NCI-H1436 treated with DMSO at 0.1 percent for 48 hours (cell line): ENCODE data around the gene CYTIP.

Experiments
- DNase-seq: peaks from one replicate; lab custom pipeline; 2025; lab: John Stamatoyannopoulos, UW

CYTIP gene

DNA sequence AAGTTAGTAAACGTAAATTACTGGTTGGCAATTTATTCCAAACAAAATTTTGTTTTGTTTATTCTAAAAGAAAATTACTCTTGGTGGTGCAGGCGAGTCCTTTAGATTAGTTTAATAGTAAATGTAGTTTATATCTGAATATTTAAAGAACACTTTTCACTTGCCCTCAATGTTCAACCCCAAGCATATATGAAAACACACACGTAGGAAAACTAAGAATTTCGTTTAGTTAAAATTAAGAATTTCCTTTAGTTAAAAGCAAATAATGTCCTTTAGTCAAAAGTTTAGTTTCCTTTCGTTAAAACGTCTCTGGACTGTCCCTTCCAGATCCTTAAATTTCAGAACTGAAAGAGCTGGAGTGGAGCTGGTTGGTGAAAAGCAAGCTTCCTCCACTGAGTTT lies 19.1 kb upstream of the CYTIP start:
- no peak for DNase-seq

GRCh38 chr2:157460897-157461296 lies 17.0 kb upstream of the CYTIP start:
- no peak for DNase-seq

- DNase-seq, result no peak
These were observed 16.5 kb upstream of the CYTIP start for GRCh38 chr2:157460384-157460837.

DNA sequence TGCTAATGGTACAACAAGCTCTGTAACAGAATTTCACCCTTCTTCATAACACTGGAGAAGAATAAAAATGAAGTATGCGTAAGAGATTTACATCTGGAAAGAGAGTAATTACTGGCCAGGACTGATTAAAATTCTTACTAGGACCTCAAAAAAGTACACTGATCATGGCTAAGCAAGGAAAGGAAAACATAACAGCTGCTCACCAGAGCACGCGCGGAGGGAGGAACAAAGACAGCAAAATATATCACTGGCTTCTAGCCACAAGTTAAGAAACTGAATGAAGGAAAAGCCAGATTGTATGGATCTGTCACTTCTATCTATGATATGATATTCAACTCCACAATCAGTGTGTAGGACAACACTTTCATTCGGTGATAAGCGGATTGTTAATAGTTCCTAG lies 15.6 kb upstream of the CYTIP start:
- no peak for DNase-seq

DNA sequence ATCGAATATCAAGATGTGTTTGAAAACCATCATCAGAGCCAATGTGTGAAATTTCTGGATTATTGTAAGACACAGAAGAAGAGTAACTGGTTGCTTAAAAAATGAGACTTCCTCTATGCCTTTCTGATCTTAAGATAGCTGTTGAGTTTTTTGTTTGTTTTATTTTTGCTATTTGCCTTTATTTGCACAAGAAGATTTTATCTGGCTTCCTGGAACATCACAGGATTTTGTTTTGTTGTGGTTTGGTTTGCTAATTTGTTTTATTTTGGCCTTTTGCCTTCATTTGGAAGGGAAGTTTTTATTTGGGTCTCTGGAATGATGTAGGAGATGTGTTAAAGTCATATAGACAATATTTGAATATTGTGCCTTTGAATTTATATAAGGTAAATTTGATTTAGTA lies 3.9 kb upstream of the CYTIP start:
- DNase-seq, result no peak

GRCh38 chr2:157447031-157447430 lies 3.1 kb upstream of the CYTIP start:
- DNase-seq, result no peak

GRCh38 chr2:157444641-157445040 lies 752 bp upstream of the CYTIP start:
- DNase-seq, result no peak

- no peak for DNase-seq
These were observed 799 bp downstream of the CYTIP start for GRCh38 chr2:157443090-157443489.

- DNase-seq, result no peak
These were observed 1.3 kb downstream of the CYTIP start for GRCh38 chr2:157442636-157443035.

GRCh38 chr2:157442191-157442590 lies 1.7 kb downstream of the CYTIP start:
- no peak for DNase-seq

DNA sequence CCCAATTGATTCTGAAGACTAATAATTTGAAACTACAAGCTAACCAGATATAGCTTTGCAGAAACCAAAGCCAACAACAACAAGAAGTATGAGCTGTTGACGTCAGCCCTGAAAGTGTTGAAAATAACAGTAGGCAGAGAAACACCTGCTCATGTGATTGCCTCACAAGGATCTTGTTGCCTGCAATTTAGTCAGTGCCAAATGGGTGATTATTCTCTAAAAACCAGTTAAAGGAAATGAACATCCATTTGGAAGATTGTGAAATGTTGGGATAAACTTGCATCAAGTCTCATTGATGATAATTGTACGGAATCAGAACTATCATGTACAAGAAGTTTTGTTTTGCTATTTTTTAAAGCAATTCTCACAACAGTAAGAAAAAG lies 2.8 kb downstream of the CYTIP start:
- no peak for DNase-seq

DNA sequence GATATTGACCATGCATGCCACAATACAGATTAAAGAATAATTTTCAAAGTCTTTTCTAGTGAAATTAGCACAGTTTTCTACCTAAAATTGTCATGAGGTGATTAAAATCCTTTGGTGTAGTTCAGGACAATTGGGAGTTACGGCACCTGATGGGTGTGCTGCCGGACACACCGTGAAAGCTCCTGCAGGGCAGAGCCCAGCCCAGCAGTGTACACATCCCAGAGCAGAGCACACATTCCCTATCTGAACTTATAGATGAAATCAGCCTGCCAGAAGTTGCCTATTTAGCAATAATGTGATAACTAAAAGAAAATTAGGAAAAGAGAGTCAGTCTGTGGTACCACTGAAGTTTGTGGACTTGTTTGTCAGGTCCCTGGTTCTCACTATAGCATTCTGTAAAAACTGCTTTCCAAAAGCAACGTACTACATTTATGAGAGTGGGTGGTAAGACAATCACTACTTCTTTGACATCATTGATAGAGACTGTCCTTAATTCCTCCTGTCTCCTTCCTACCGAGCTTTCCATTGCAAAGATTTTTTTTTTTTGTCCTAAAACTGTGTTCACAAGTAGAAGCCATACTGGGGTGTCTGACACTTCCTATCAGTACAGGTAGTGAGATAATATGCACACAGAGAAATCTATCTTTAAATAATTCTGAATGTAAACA lies 3.4 kb downstream of the CYTIP start:
- DNase-seq, result no peak

- DNase-seq, result no peak
These were observed 4.1 kb downstream of the CYTIP start for GRCh38 chr2:157439824-157440186.

DNA sequence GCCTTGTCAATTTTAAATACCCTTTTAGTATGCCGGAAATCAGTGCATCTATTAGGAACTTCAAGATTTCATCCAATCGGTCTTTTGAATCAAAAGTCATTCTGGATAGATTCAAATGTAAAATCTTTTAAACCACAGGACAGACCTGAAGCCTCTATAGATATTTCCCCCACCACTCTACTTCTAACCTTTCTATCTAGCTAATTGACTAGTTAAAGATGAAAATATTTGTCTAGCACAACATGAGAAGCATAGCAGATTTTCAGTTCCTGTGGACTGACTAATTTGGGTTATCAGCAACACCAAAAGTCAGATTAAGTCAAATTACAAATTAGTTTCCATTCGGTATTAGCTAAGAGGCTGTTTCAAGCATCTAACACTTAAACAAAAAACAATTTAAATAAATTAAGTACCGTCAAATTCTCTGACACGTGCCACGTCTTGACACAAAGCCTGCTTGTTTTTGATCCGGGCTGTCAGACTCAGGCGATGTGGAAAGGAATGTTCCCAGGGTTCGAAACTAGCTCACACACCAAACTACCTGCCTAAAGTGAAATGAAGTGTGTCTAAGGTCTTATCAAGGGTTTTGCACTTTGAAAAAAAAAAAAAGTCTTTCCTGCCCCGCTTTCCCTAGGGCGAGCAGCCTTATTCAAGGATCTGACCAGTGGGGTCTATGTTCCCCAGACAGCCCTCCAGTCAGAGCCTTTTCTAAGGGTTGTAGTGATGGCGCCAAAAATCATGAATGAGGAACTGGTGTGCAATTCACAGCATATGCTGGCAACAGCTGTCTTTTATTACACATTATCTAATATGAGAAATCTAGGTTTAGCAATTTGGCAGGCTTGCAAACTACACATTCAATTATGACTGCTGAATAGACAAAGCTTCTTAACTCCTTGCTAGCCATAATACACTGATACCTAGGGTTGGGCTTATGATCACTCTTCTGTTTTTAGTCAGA lies 4.7 kb downstream of the CYTIP start:
- DNase-seq, result no peak

DNA sequence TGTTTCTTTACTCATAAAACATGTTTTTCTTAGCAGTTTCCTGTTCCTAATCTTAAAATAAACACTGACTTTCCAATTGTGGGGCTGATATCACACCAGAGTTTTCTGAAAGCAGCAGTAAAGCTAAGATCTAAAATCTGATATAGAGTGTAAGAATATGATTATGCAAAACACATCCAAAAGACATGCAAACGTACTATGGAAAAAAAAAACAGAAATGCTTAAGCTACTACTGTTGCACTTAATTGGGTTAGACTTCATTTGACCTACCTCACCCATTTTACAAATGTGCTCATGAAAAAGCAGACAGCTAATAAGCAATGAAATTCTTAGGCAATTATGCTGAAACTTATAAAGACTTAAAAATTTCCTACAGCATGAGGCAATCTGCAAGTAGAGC lies 10.5 kb downstream of the CYTIP start:
- DNase-seq, result no peak

DNA sequence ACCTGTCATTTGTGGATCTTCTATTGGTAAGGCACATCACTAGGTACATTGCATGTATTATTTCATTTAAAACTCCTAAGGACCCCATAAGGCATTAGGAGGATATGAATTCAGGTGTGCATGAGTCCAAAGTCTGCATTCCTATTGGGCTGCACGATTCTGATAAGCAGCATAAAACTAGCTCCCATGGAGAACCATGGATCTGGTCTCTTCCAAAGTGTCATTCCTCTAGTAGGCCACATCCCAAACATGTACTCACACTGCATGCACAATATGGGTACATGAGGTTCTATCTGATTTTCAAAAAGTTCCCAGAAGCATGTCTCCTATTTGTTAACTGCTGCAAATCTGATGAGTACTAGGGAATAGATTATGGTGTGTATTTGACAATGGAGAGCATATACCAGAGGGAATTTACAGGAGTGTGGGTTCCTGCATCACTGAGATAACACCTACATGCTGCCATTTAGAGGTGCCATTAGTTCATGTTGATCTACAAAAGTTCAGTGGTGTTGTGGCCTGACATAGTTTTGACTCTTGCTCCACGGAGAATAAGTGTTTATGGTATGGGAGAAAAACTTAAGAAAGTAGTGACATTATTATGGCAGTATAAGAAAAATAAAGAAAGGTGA lies 11.3 kb downstream of the CYTIP start:
- DNase-seq, result no peak

DNA sequence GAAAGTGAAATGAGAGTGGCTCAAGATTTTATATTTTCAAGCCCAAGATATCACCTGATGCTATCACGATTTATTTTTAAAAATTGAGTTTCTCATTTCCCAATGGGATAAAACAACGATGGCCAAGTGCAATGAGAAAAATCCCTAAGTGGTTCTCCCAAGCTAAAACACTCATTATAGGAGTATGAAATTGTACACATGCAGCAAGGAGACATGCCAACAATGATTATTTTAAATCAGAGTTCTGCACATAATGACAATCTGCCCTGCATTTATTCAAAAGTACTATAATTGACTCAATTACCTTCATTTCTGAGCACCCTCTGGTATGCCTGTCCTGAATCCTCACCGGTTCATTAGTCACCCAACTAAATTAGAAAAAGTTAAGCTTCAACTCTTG lies 12.7 kb downstream of the CYTIP start:
- DNase-seq, result no peak

DNA sequence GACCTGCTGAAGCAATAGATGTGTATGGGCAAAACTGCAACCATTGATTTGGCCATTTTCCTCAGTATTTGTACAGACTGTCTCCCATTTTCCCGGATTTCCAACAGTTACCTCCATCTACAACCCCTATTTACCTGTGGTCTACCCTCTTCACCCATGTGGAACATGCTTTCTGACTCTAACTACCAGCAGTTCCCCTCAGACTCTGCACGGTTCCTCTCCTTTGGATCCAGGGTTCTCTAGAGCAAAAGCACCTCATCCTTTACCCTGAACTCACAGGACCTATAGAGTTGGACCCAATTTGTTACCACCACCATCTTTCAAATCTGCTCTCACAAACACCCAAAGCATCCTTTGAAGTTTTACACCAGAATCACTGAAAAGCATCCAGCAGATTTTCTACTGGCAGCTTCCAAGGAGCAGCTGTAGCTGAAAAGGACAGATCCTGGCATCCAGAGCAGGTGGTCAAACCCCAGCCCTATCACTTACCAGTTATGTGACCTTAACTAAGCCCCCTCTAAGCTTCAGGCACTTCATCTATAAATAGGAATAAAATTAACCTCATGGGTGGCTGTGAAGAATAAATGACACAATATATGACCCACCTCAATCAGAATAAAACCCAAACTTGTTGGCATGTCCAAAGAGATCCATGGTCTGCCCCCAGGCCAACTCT lies 15.3 kb downstream of the CYTIP start:
- no peak for DNase-seq

- DNase-seq, result no peak
These were observed 16.0 kb downstream of the CYTIP start for GRCh38 chr2:157427922-157428303.

- no peak for DNase-seq
These were observed 16.6 kb downstream of the CYTIP start for GRCh38 chr2:157427003-157427921.

DNA sequence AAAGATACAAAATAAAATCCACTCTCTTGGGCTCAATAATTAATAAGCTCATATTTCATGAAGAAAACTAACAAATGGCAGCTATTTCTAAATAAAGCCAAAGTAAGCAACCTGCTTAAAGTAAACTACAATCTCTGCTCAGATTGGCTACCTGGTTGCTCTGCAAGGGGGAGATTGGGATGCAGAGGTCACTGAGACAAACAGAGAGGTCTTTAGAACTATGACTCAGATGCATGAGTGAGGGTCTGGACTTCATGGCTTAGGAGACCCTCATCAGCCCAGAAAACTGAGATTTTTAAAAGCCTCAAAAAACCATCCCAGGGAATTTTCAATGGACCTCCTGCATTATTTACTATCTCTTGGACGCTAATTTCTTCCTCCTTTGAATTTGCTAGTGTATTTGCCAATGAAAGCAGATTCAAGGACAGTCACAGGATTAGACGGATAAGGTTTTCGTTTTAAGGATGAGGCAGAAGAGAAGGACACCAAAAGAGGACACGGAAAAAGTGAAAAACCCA lies 17.4 kb downstream of the CYTIP start:
- DNase-seq, result no peak
